Measurements from ENCODE around the gene TPI1.

- TF ChIP-seq CTCF (IDR thresholded peaks at IDR 0.05 in 8 of 11, conservative IDR thresholded peaks at IDR 0.05 in 3 of 11): no peak
- TF ChIP-seq POLR2AphosphoS5 (IDR thresholded peaks at IDR 0.05): no peak
These were observed 32.1 kb downstream of the TPI1 start for GRCh38 chr12:6899427-6899826.
